ENCODE measurements around the gene GNG7. TPM values are rescaled to one million over a fixed set of nuclear protein-coding genes. Genes with fewer than 3 reads are reported as not detected.
"Not testable (repeated sequence)": the region's sequence is repeated elsewhere in the genome, so short reads cannot be mapped to it uniquely, and the experiment has no call there.

The GNG7 gene
- total RNA-seq, 2 experiments from 2014 or later = 1.1 to 1.2 TPM

- ATAC-seq (no peak), DNase-seq (no peak)
- POLR2A ChIA-PET = no interaction called here
- no peak overlapping the region for H3K27ac Mint-ChIP-seq
- peaks cover 3% of the 10 kb centered on the region for H3K36me3 Mint-ChIP-seq (ENCODE audit: low read depth)
- H3K27me3 Mint-ChIP-seq = peaks cover 15% of the 10 kb centered on the region
- H3K9me3 Mint-ChIP-seq (ENCODE audit: low read depth) = peaks cover 10% of the 10 kb centered on the region
- peaks cover 3% of the 10 kb centered on the region for H3K4me1 Mint-ChIP-seq
- CTCF ChIA-PET = no interaction called here
- H3K4me3 Mint-ChIP-seq = no peak overlapping the region
- intact Hi-C loops (cut with DNase I, micrococcal nuclease) = no loop called here
Measured at GRCh38 chr19:2716722-2717637, 14.5 kb upstream of the GNG7 start.

- H3K4me3 Mint-ChIP-seq = no peak overlapping the region
- H3K27me3 Mint-ChIP-seq = peaks cover 10% of the 10 kb centered on the region
- H3K27ac Mint-ChIP-seq = no peak overlapping the region
- intact Hi-C loops (cut with DNase I, micrococcal nuclease) = no loop called here
- POLR2A ChIA-PET = no interaction called here
- H3K4me1 Mint-ChIP-seq = peaks cover 3% of the 10 kb centered on the region
- peaks cover 3% of the 10 kb centered on the region for H3K36me3 Mint-ChIP-seq (ENCODE audit: low read depth)
- CTCF ChIA-PET = no interaction called here
- DNase-seq (no peak), ATAC-seq (no peak)
- H3K9me3 Mint-ChIP-seq (ENCODE audit: low read depth) = peaks cover 10% of the 10 kb centered on the region
Measured at GRCh38 chr19:2716275-2716650, 13.8 kb upstream of the GNG7 start.

- intact Hi-C loops (cut with DNase I, micrococcal nuclease) = no loop called here
Measured at GRCh38 chr19:2715470-2716274, 13.2 kb upstream of the GNG7 start.

GRCh38 chr19:2714531-2715269, 12.2 kb upstream of the GNG7 start:
- peaks cover 10% of the 10 kb centered on the region for H3K9me3 Mint-ChIP-seq (ENCODE audit: low read depth)
- no peak for DNase-seq
- ATAC-seq = no peak
- peaks cover 7% of the 10 kb centered on the region for H3K27me3 Mint-ChIP-seq
- H3K4me3 Mint-ChIP-seq = no peak overlapping the region
- intact Hi-C loops (cut with DNase I, micrococcal nuclease) = no loop called here
- ChIA-PET CTCF (interaction anchor here (0.5 kb wide), 1 partner anchor 44 kb away, joined by 3 read pairs; no protein-coding TSS in a partner anchor), POLR2A (no interaction called here)
- H3K4me1 Mint-ChIP-seq = peaks cover 3% of the 10 kb centered on the region
- H3K36me3 Mint-ChIP-seq (ENCODE audit: low read depth) = peaks cover 3% of the 10 kb centered on the region
- H3K27ac Mint-ChIP-seq = no peak overlapping the region

More at GRCh38 chr19:2715470-2716274, 13.2 kb upstream of the GNG7 start:
- DNase-seq (no peak), ATAC-seq (no peak)
- peaks cover 10% of the 10 kb centered on the region for H3K9me3 Mint-ChIP-seq (ENCODE audit: low read depth)
- H3K36me3 Mint-ChIP-seq (ENCODE audit: low read depth) = peaks cover 3% of the 10 kb centered on the region
- POLR2A ChIA-PET = no interaction called here
- no peak overlapping the region for H3K4me3 Mint-ChIP-seq
- peaks cover 10% of the 10 kb centered on the region for H3K27me3 Mint-ChIP-seq
- CTCF ChIA-PET = no interaction called here
- no peak overlapping the region for H3K27ac Mint-ChIP-seq
- H3K4me1 Mint-ChIP-seq = peaks cover 5% of the 10 kb centered on the region

- H3K4me3 Mint-ChIP-seq; POLR2A ChIA-PET; CTCF ChIA-PET; DNase-seq; H3K27ac Mint-ChIP-seq; H3K27me3 Mint-ChIP-seq; H3K36me3 Mint-ChIP-seq (ENCODE audit: low read depth); ATAC-seq; H3K4me1 Mint-ChIP-seq; intact Hi-C loops (cut with DNase I, micrococcal nuclease): not testable (repeated sequence)
- peaks cover 10% of the 10 kb centered on the region for H3K9me3 Mint-ChIP-seq (ENCODE audit: low read depth)
Measured at GRCh38 chr19:2714102-2714501, 11.6 kb upstream of the GNG7 start.

- CTCF ChIA-PET = interaction anchor here (0.6 kb wide), 1 partner anchor 401 kb away, joined by 3 read pairs; no protein-coding TSS in a partner anchor
- H3K27ac Mint-ChIP-seq; POLR2A ChIA-PET; H3K36me3 Mint-ChIP-seq (ENCODE audit: low read depth); H3K27me3 Mint-ChIP-seq; H3K4me1 Mint-ChIP-seq; ATAC-seq; intact Hi-C loops (cut with DNase I, micrococcal nuclease); H3K4me3 Mint-ChIP-seq; DNase-seq: not testable (repeated sequence)
- peaks cover 10% of the 10 kb centered on the region for H3K9me3 Mint-ChIP-seq (ENCODE audit: low read depth)
Measured at GRCh38 chr19:2713170-2713569, 10.7 kb upstream of the GNG7 start.

- H3K4me3 Mint-ChIP-seq = no peak overlapping the region
- intact Hi-C loops (cut with DNase I, micrococcal nuclease) = no loop called here
- ChIA-PET POLR2A (no interaction called here), CTCF (no interaction called here)
- H3K27me3 Mint-ChIP-seq = peaks cover 3% of the 10 kb centered on the region
- ATAC-seq = no peak
- H3K36me3 Mint-ChIP-seq (ENCODE audit: low read depth) = peaks cover 3% of the 10 kb centered on the region
- H3K4me1 Mint-ChIP-seq = peaks cover 2% of the 10 kb centered on the region
- H3K27ac Mint-ChIP-seq = no peak overlapping the region
- H3K9me3 Mint-ChIP-seq (ENCODE audit: low read depth) = peaks cover 10% of the 10 kb centered on the region
- DNase-seq = no peak
Measured at GRCh38 chr19:2711875-2712205, 9.3 kb upstream of the GNG7 start.

GRCh38 chr19:2711172-2711874, 8.8 kb upstream of the GNG7 start:
- Mint-ChIP-seq H3K36me3 (ENCODE audit: low read depth) (peaks cover 3% of the 10 kb centered on the region), H3K4me1 (peaks cover 2% of the 10 kb centered on the region), H3K4me3 (no peak overlapping the region), H3K27ac (no peak overlapping the region), H3K9me3 (ENCODE audit: low read depth) (peaks cover 10% of the 10 kb centered on the region), H3K27me3 (peaks cover 3% of the 10 kb centered on the region)
- intact Hi-C loops (cut with DNase I, micrococcal nuclease) = no loop called here
- ATAC-seq = no peak
- CTCF ChIA-PET = no interaction called here
- POLR2A ChIA-PET = no interaction called here
- DNase-seq = no peak

- H3K4me3 Mint-ChIP-seq = no peak overlapping the region
- DNase-seq (no peak), ATAC-seq (no peak)
- POLR2A ChIA-PET = no interaction called here
- CTCF ChIA-PET = interaction anchor here (1.1 kb wide), 1 partner anchor 236 kb away, joined by 3 read pairs; no protein-coding TSS in a partner anchor
- H3K9me3 Mint-ChIP-seq (ENCODE audit: low read depth) = no peaks in the 10 kb centered on the region
- intact Hi-C loops (cut with DNase I, micrococcal nuclease) = no loop called here
- no peak overlapping the region for H3K27ac Mint-ChIP-seq
- no peaks in the 10 kb centered on the region for H3K36me3 Mint-ChIP-seq (ENCODE audit: low read depth)
- peaks cover 4% of the 10 kb centered on the region for H3K4me1 Mint-ChIP-seq
- H3K27me3 Mint-ChIP-seq = no peaks in the 10 kb centered on the region
Measured at GRCh38 chr19:2706251-2706650, 3.8 kb upstream of the GNG7 start.

- H3K27ac Mint-ChIP-seq = no peak overlapping the region
Measured at GRCh38 chr19:2703691-2704216, 1.3 kb upstream of the GNG7 start.

More at GRCh38 chr19:2703691-2704216, 1.3 kb upstream of the GNG7 start:
- intact Hi-C loops (cut with DNase I, micrococcal nuclease) = loop anchor here in 1 of 2 experiments (2.0 kb wide), 1 partner anchor 581 kb away; no protein-coding TSS in a partner anchor
- ATAC-seq (no peak), DNase-seq (no peak)
- no peaks in the 10 kb centered on the region for H3K9me3 Mint-ChIP-seq (ENCODE audit: low read depth)
- no peaks in the 10 kb centered on the region for H3K27me3 Mint-ChIP-seq
- POLR2A ChIA-PET = no interaction called here
- no peak overlapping the region for H3K4me3 Mint-ChIP-seq
- H3K36me3 Mint-ChIP-seq (ENCODE audit: low read depth) = no peaks in the 10 kb centered on the region
- CTCF ChIA-PET = interaction anchor here (1.3 to 3.1 kb wide), 2 partner anchors 46 to 55 kb away, joined by 4 to 15 read pairs; no protein-coding TSS in a partner anchor
- H3K4me1 Mint-ChIP-seq = peaks cover 21% of the 10 kb centered on the region
